Right lobe of liver (tissue), 6 donors: ENCODE measurements around the gene KAZN. TPM values are rescaled to one million over a fixed set of nuclear protein-coding genes. Genes with fewer than 3 reads are reported as not detected.

ENCODE experiments used
- ATAC-seq, 4 donors: fragments of 200-7000 bp; cut with Tn5 transposase; one replicate each; pipeline ENCODE4 v1.9.1; 2020; ENCODE audit warnings: mild to moderate bottlenecking in 4 of 4, moderate library complexity in 4 of 4
- DNase-seq, 3 donors: peaks; one replicate each; pipeline ENCODE4 v3.0.0-alpha.2; 2020
- H3K27ac ChIP-seq, 3 donors: fragments of 200-600 bp; one replicate each; pipeline ENCODE4 v1.8.0; 2022
- H3K27me3 ChIP-seq, 2 donors: fragments of 200-600 bp; one replicate each; pipeline ENCODE4 v1.8.0; 2022
- H3K36me3 ChIP-seq, 4 donors: fragments of 200-600 bp; sonication (generic) in 1 of 4; one replicate each; pipeline versions ENCODE4 v1.5.1 to v1.8.0; 2017 to 2022; ENCODE audit warnings: control low read depth in 1 of 4
- H3K4me1 ChIP-seq, 4 donors: fragments of 200-600 bp; sonication (generic) in 1 of 4; one replicate each; pipeline versions ENCODE4 v1.5.1 to v1.8.0; 2017 to 2022; ENCODE audit warnings: control low read depth in 1 of 4
- H3K4me3 ChIP-seq, 3 donors: fragments of 200-600 bp; one replicate each; pipeline ENCODE4 v1.8.0; 2022
- H3K9me3 ChIP-seq, 4 donors: fragments of 200-600 bp; sonication (generic) in 1 of 4; one replicate each; pipeline versions ENCODE4 v1.5.1 to v1.8.0; 2017 to 2022; ENCODE audit warnings: control low read depth in 1 of 4
- POLR2A ChIP-seq: fragments of 450-650 bp; IDR thresholded peaks from one replicate; pipeline ENCODE4 v1.6.1; 2017; ENCODE audit warnings: antibody characterized with exemption, mild to moderate bottlenecking
- WGBS: methylation state at CpG from one replicate; pipeline ENCODE4 v1.1.6; 2018; ENCODE audit warnings: low coverage, low lambda C conversion rate; ENCODE audit not compliant: insufficient coverage; ENCODE audit errors: missing lambda C conversion rate; 5-methylcytosine and 5-hydroxymethylcytosine counted together
- intact Hi-C, 2 donors: fragments of 100-400 bp; cut with DNase I; formaldehyde crosslinking; loops; one replicate each; pipeline versions ENCODE4 v1.11.2 to v1.14.1; 2022
- total RNA-seq, 6 experiments: library from RNA; depleted of rRNA in 2 of 6; stranded (reverse); fragments of >200 nt in 2 of 6; fragmentation: NEBNext Ultra II Directional in 3 of 6; extraction: Animal tissue kit (Norgen Biotek cat#: 25700) in 3 of 6; gene quantifications; one replicate each; pipeline versions ENCODE4 v1.1.0 to v1.2.4, GENCODE V29; 2016 to 2023
- TF ChIP-seq, protein P1 (sequence below), 4 donors: fragments of 200-600 bp in 3 of 4; fragments of 450-650 bp in 1 of 4; IDR thresholded peaks; one replicate each; pipeline versions ENCODE4 v1.5.1 to v1.8.0; 2016 to 2022; ENCODE audit warnings: antibody characterized with exemption in 4 of 4, mild to moderate bottlenecking in 2 of 4
- donor health status: DM: no; HTN: yes; CAD: no.
- donor health status: DM: no; HTN: no; CAD: no.
- donor health status: DM: no; HTN: no; CAD: no.
- donor health status: DM: no; HTN: yes; CAD: no.
- donor health status: DM: no; HTN: yes; CAD: no.

Gene KAZN
- total RNA-seq, 6 experiments from 2014 or later: 1.5 to 7.2 (median 2.7) TPM

DNA sequence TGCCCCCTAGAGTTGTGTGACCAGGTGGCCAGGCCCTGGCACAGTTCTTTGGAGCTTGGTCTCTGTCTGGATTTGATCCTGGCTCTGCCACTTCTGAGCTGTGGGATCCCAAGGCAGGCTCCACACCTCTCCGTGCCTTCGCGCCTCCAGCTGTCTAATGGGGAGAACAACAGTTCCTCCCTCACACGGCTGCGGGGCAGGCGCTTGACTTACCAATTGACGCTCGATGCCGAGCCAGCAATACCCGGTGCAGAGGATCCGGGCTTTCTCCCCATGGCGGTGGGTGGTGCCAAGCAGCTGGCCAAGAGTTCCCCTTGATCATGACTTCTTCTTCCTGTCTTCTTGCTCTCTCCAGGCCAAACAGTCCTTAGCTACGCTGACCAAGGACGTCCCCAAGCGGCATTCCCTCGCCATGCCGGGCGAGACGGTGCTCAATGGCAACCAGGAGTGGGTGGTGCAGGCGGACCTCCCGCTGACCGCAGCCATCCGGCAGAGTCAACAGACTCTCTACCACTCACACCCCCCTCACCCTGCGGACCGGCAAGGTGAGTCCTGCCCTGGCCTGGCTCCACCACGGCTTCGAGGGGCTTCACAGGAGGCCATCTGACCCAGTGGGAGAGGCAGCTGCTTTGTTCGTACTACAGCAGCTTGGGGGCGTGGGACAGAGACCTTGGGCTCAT is 457.4 kb downstream of the KAZN start:
- Histone ChIP-seq H3K9me3 (no peaks in the 10 kb centered on the region), H3K27me3 (no peaks in the 10 kb centered on the region), H3K4me3 (no peak overlapping the region), H3K36me3 (no peaks in the 10 kb centered on the region), H3K4me1 (no peaks in the 10 kb centered on the region), H3K27ac (no peak overlapping the region)
- DNase-seq (no peak), ATAC-seq (no peak)
- TF ChIP-seq, protein P1, sequence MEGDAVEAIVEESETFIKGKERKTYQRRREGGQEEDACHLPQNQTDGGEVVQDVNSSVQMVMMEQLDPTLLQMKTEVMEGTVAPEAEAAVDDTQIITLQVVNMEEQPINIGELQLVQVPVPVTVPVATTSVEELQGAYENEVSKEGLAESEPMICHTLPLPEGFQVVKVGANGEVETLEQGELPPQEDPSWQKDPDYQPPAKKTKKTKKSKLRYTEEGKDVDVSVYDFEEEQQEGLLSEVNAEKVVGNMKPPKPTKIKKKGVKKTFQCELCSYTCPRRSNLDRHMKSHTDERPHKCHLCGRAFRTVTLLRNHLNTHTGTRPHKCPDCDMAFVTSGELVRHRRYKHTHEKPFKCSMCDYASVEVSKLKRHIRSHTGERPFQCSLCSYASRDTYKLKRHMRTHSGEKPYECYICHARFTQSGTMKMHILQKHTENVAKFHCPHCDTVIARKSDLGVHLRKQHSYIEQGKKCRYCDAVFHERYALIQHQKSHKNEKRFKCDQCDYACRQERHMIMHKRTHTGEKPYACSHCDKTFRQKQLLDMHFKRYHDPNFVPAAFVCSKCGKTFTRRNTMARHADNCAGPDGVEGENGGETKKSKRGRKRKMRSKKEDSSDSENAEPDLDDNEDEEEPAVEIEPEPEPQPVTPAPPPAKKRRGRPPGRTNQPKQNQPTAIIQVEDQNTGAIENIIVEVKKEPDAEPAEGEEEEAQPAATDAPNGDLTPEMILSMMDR (IDR thresholded peaks at IDR 0.05): no peak
- no peak for TF ChIP-seq POLR2A
- intact Hi-C loops: no loop called here
- 100% methylated on average over 1 of the region's 29 CpGs for WGBS

DNA sequence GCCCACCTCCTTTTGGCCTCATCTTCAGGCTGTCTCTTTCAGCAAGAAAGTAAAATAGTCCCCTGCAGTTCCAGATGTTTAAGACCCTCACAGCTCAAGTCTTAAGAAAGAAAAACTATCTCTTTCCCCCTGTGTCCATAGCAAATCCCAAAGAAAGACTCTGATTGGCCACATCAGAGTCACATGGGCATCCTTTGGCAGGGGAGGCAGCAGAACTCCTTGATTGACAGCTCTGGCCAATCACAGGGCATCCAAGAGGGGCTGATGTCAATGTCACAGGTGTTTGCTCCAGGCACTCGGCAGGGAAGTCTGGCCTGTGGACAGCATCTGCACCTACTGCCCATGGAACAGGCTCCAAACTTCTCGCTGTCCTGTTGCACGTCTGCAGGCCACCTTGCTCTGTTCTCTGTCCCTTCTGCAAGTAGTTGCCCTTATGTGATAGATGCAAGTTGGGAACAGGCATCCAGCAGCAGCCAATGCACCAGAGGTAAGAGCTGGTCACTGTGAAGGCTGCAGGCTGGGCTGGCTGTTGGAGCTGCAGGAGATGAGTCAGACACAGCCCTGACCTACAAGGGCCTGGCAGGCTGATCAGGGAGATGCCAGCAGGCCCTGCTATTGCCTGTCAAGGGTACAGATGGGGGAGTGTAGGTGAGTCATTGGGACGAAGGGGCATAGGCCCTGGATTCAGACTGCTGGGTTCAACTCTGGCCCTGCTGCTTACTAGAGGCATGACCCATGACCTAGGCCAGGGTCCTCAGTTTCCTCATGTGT is 458.2 kb downstream of the KAZN start:
- WGBS: no CpG with 5 or more reads among the region's 4 CpGs
- Histone ChIP-seq H3K4me3 (no peak overlapping the region), H3K9me3 (no peaks in the 10 kb centered on the region), H3K36me3 (no peaks in the 10 kb centered on the region), H3K27ac (no peak overlapping the region), H3K4me1 (no peaks in the 10 kb centered on the region), H3K27me3 (no peaks in the 10 kb centered on the region)
- intact Hi-C loops: no loop called here
- no peak for DNase-seq
- no peak for ATAC-seq
- no peak for TF ChIP-seq POLR2A
- TF ChIP-seq, protein P1 (IDR thresholded peaks at IDR 0.05): no peak

DNA sequence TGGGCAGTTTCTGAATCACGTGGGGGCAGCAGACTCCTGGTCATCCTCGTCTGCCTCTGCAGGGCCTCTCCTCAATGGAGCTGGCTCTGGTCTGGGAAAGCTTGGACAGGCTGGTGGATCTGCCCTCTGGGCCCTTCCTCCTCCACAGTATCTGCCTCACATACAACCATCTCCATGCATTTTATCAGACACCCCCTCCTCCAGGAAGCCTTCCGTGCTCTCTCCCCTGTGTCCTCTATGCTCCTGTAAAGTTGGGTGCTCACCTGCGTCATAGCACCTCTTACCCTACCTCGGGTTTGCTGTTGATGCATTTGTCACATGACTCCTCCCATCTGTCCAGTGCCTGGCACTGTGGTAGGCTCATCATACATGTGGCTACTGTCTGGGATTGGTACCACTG is 459.3 kb downstream of the KAZN start:
- Histone ChIP-seq H3K4me3 (no peak overlapping the region), H3K4me1 (no peaks in the 10 kb centered on the region), H3K9me3 (no peaks in the 10 kb centered on the region), H3K27ac (no peak overlapping the region), H3K27me3 (no peaks in the 10 kb centered on the region), H3K36me3 (no peaks in the 10 kb centered on the region)
- ATAC-seq (no peak), DNase-seq (no peak)
- TF ChIP-seq, protein P1 (IDR thresholded peaks at IDR 0.05): no peak
- TF ChIP-seq POLR2A: no peak
- WGBS: 55% methylated on average over 2 of the region's 5 CpGs
- intact Hi-C loops: no loop called here

DNA sequence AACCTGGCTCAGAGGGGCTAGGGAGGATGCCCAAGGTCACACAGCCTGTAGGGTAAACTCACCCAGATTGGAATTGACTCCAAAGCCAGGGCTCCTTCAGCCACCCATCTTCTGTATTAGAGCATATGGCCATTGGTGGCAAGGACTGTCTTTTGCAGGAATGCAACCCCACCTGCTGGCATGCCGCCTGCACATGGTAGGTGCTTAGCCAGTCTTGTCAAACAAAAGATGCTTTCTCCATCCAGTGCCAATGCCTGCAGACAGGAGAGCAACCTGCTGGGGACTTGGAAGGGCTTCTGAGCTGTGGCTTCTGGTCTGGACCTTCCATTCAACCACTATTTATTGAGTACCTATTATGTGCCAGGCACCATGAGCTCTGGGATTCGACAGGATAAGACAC is 459.8 kb downstream of the KAZN start:
- H3K36me3 ChIP-seq: no peaks in the 10 kb centered on the region
- no peak overlapping the region for H3K4me3 ChIP-seq
- no CpG with 5 or more reads among the region's 2 CpGs for WGBS
- no peak overlapping the region for H3K27ac ChIP-seq
- ATAC-seq (no peak), DNase-seq (no peak)
- no peaks in the 10 kb centered on the region for H3K4me1 ChIP-seq
- H3K9me3 ChIP-seq: no peaks in the 10 kb centered on the region
- no peaks in the 10 kb centered on the region for H3K27me3 ChIP-seq
- TF ChIP-seq, protein P1 (IDR thresholded peaks at IDR 0.05): no peak
- no peak for TF ChIP-seq POLR2A
- intact Hi-C loops: no loop called here
